ENCODE results near the gene ZNF668.

DNA sequence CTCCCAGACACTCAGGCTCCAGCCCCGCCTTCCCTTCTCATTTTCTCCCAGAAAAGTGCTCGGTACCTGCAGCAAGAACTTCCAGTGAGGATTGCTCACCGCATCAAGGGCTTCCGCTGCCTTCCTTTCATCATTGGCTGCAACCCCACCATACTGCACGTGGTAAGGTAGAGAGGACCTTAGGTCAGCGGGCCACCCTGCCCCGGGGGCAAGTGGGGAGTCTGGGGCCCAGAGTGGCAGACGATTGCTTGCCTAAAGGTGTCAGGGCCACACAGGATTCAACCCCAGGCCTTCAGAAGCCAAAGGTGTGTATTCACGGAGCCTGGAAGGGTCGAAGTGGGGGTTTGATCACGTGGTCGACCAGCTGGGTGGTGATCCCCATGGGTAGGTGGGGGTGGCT, 35.6 kb upstream of the ZNF668 start:
- TF ChIP-seq, protein P1, sequence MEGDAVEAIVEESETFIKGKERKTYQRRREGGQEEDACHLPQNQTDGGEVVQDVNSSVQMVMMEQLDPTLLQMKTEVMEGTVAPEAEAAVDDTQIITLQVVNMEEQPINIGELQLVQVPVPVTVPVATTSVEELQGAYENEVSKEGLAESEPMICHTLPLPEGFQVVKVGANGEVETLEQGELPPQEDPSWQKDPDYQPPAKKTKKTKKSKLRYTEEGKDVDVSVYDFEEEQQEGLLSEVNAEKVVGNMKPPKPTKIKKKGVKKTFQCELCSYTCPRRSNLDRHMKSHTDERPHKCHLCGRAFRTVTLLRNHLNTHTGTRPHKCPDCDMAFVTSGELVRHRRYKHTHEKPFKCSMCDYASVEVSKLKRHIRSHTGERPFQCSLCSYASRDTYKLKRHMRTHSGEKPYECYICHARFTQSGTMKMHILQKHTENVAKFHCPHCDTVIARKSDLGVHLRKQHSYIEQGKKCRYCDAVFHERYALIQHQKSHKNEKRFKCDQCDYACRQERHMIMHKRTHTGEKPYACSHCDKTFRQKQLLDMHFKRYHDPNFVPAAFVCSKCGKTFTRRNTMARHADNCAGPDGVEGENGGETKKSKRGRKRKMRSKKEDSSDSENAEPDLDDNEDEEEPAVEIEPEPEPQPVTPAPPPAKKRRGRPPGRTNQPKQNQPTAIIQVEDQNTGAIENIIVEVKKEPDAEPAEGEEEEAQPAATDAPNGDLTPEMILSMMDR (IDR thresholded peaks at IDR 0.05), result no peak
- no peak for TF ChIP-seq POLR2A (IDR thresholded peaks at IDR 0.05)
